Neural progenitor cell (in vitro differentiated cells): Measurements from ENCODE around the gene PPM1A. TPM values are rescaled to one million over a fixed set of nuclear protein-coding genes. Genes with fewer than 3 reads are reported as not detected.

Source experiments
- DNase-seq: peaks from one replicate; pipeline ENCODE4 v3.0.0-alpha.2; 2016; ENCODE audit warnings: low spot score
- H2AFZ ChIP-seq: fragments of 200-600 bp; sonication (generic); replicated peaks from 2 replicates; pipeline ENCODE4 v1.6.1; 2016; ENCODE audit warnings: antibody characterized with exemption
- H3F3A ChIP-seq: fragments of 200-600 bp; sonication (generic); 2 replicates; pipeline ENCODE4 v1.6.1; 2016; ENCODE audit warnings: antibody characterized with exemption, low read depth
- H3K27ac ChIP-seq: fragments of 200-600 bp; sonication (generic); 2 replicates; pipeline ENCODE4 v1.5.1; 2016; ENCODE audit warnings: mild to moderate bottlenecking
- H3K27me3 ChIP-seq: fragments of 200-600 bp; sonication (generic); 2 replicates; pipeline ENCODE4 v1.6.1; 2016; ENCODE audit warnings: mild to moderate bottlenecking, moderate library complexity
- H3K36me3 ChIP-seq: fragments of 200-600 bp; sonication (generic); 2 replicates; pipeline ENCODE4 v1.5.1; 2016
- H3K4me1 ChIP-seq: fragments of 200-600 bp; sonication (generic); 2 replicates; pipeline ENCODE4 v1.6.1; 2016; ENCODE audit warnings: mixed run types
- H3K4me2 ChIP-seq: fragments of 200-600 bp; sonication (generic); 2 replicates; pipeline ENCODE4 v1.6.1; 2016
- H3K4me3 ChIP-seq: fragments of 200-600 bp; sonication (generic); 2 replicates; pipeline ENCODE4 v1.5.1; 2016
- H3K79me2 ChIP-seq: fragments of 200-600 bp; sonication (generic); 2 replicates; pipeline ENCODE4 v1.6.1; 2016; ENCODE audit warnings: low read depth
- H3K9ac ChIP-seq: fragments of 200-600 bp; sonication (generic); 2 replicates; pipeline ENCODE4 v1.6.1; 2016
- H3K9me3 ChIP-seq: fragments of 200-600 bp; sonication (generic); 2 replicates; pipeline ENCODE4 v1.5.1; 2016; ENCODE audit warnings: low read depth
- H4K20me1 ChIP-seq: fragments of 200-600 bp; sonication (generic); 2 replicates; pipeline ENCODE4 v1.6.1; 2016; ENCODE audit warnings: low read depth
- H3K27ac Mint-ChIP-seq: 3 replicates; pipeline ENCODE4 v1.8.0; 2021; ENCODE audit warnings: mixed read lengths
- H3K27me3 Mint-ChIP-seq: 2 replicates; pipeline ENCODE4 v1.8.0; 2022; ENCODE audit warnings: low read depth, mild to moderate bottlenecking, inconsistent platforms, moderate library complexity, mixed read lengths; ENCODE audit not compliant: insufficient read depth
- H3K36me3 Mint-ChIP-seq: 3 replicates; pipeline ENCODE4 v1.8.0; 2021; ENCODE audit warnings: mixed read lengths
- H3K4me1 Mint-ChIP-seq: 3 replicates; pipeline ENCODE4 v1.8.0; 2021; ENCODE audit warnings: mixed read lengths
- H3K4me3 Mint-ChIP-seq: 3 replicates; pipeline ENCODE4 v1.8.0; 2021; ENCODE audit warnings: mild to moderate bottlenecking, moderate library complexity, mixed read lengths
- H3K9me3 Mint-ChIP-seq: 3 replicates; pipeline ENCODE4 v1.8.0; 2020; ENCODE audit warnings: mixed read lengths
- CTCF ChIP-seq: fragments of 200-600 bp; sonication (generic); IDR thresholded peaks from 2 replicates; pipeline ENCODE4 v1.5.1; 2017; ENCODE audit warnings: antibody characterized with exemption, mild to moderate bottlenecking
- EZH2 ChIP-seq: fragments of 200-600 bp; sonication (generic); IDR thresholded peaks from 2 replicates; pipeline ENCODE4 v1.6.1; 2017; ENCODE audit warnings: antibody characterized with exemption, mild to moderate bottlenecking, moderate library complexity
- EZH2phosphoT487 ChIP-seq: fragments of 200-600 bp; sonication (generic); IDR thresholded peaks from 2 replicates; pipeline ENCODE4 v1.6.1; 2017; ENCODE audit warnings: antibody characterized with exemption
- total RNA-seq: library from RNA; depleted of rRNA; stranded (reverse); fragments of >200 nt; gene quantifications from 2 replicates; pipeline ENCODE4 v1.2.3, GENCODE V29; 2015; ENCODE audit warnings: low replicate concordance

PPM1A gene
- total RNA-seq, 1 donor from 2014 or later: 55.0 TPM

GRCh38 chr14:60204843-60205774 lies 43.9 kb upstream of the PPM1A start:
- no peaks in the 10 kb centered on the region for H3K36me3 Mint-ChIP-seq
- H3K27me3 ChIP-seq: no peaks in the 10 kb centered on the region
- H3K4me1 Mint-ChIP-seq: peaks cover 18% of the 10 kb centered on the region
- no peak for TF ChIP-seq CTCF
- no peak for TF ChIP-seq EZH2phosphoT487
- no peak for TF ChIP-seq EZH2
- peak overlapping the region; percentile 68 for H2AFZ ChIP-seq
- H3K9ac ChIP-seq: no peak overlapping the region
- H3K9me3 ChIP-seq: no peaks in the 10 kb centered on the region
- H3K27ac ChIP-seq: no peak overlapping the region
- peak overlapping the region; percentile 25 for H3K4me2 ChIP-seq
- no peaks in the 10 kb centered on the region for H3K36me3 ChIP-seq
- DNase-seq: no peak
- H3K9me3 Mint-ChIP-seq: peaks cover 11% of the 10 kb centered on the region
- H3K4me3 ChIP-seq: no peak overlapping the region
- H3K4me3 Mint-ChIP-seq: no peak overlapping the region
- H3K4me1 ChIP-seq: peaks cover 15% of the 10 kb centered on the region
- H3K27me3 Mint-ChIP-seq: no peaks in the 10 kb centered on the region
- H4K20me1 ChIP-seq: no peaks in the 10 kb centered on the region
- H3K79me2 ChIP-seq: no peaks in the 10 kb centered on the region
- peaks cover 4% of the 10 kb centered on the region for H3F3A ChIP-seq
- H3K27ac Mint-ChIP-seq: no peak overlapping the region

DNA sequence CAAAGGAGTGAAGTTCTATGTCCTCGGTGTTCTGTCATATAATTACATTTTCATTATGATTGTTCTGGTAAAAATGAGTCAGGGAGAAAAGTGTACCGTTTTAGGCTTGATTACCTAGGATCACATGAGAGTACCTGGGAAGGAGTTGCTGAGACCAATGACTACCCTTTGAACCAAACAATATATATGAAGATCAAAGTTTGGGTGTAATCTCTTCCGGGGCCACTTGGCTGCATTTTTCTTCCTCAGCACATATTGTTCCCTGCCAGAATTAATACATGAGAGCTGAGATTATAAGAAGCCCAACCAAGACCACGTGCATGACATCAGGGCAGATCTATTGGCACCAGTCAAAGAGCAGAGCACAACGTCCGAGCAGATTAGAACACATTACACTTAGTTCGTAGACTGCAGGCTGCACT lies 42.8 kb upstream of the PPM1A start:
- Mint-ChIP-seq H3K4me3 (no peak overlapping the region), H3K4me1 (peaks cover 30% of the 10 kb centered on the region), H3K9me3 (peaks cover 4% of the 10 kb centered on the region), H3K36me3 (no peaks in the 10 kb centered on the region), H3K27ac (no peak overlapping the region), H3K27me3 (peaks cover 2% of the 10 kb centered on the region)
- no peaks in the 10 kb centered on the region for H3K9me3 ChIP-seq
- peaks cover 25% of the 10 kb centered on the region for H3K4me1 ChIP-seq
- TF ChIP-seq CTCF (no peak), EZH2phosphoT487 (no peak)
- no peak overlapping the region for H3K4me3 ChIP-seq
- no peaks in the 10 kb centered on the region for H3K79me2 ChIP-seq
- H3F3A ChIP-seq: peaks cover 7% of the 10 kb centered on the region
- H4K20me1 ChIP-seq: no peaks in the 10 kb centered on the region
- no peak overlapping the region for H3K4me2 ChIP-seq
- H3K9ac ChIP-seq: no peak overlapping the region
- H3K36me3 ChIP-seq: no peaks in the 10 kb centered on the region
- DNase-seq: no peak
- no peak overlapping the region for H2AFZ ChIP-seq
- no peak overlapping the region for H3K27ac ChIP-seq
- H3K27me3 ChIP-seq: no peaks in the 10 kb centered on the region

DNA sequence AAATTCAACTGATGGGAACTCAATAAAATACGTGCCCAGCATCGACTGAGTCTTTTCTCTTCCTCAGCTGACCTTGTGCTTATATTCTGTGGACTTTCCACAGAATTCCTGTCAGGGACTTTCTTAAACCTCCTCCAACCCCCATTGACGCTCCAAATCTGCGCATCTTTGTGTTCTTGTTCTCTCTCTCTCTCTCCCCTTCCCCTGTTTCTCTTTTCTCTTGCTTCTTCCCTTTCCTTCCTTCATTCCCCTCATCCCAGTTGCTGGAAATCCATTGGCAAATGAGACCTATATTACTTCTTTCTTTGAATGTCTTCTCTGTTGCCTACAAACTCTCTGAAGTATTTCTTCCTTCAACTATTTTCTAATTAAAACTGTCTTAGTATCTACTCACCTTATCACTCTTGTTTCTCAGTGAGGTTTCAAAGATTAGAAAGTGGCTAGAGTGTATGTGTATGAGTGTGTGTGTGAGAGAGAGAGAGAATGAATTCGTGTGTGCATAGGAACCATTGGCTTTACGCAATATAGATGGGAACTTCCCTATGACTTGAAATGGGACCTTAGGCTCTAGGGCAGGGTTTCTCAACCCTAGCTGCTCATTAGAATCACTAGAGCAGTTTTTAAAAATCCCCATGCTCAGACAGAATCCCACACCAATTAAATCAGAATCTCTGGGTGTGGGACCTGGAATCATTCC lies 42.0 kb upstream of the PPM1A start:
- no peak for DNase-seq
- no peak overlapping the region for H3K4me2 ChIP-seq
- H3K4me3 Mint-ChIP-seq: no peak overlapping the region
- H3K27me3 Mint-ChIP-seq: peaks cover 2% of the 10 kb centered on the region
- no peak overlapping the region for H3K27ac Mint-ChIP-seq
- H3K9ac ChIP-seq: no peak overlapping the region
- no peak for TF ChIP-seq CTCF
- no peak for TF ChIP-seq EZH2
- no peak for TF ChIP-seq EZH2phosphoT487
- H3K36me3 Mint-ChIP-seq: no peaks in the 10 kb centered on the region
- no peaks in the 10 kb centered on the region for H3K27me3 ChIP-seq
- H3F3A ChIP-seq: peaks cover 7% of the 10 kb centered on the region
- no peaks in the 10 kb centered on the region for H4K20me1 ChIP-seq
- no peak overlapping the region for H3K27ac ChIP-seq
- H3K4me3 ChIP-seq: no peak overlapping the region
- H2AFZ ChIP-seq: no peak overlapping the region
- no peaks in the 10 kb centered on the region for H3K9me3 ChIP-seq
- no peaks in the 10 kb centered on the region for H3K79me2 ChIP-seq
- no peaks in the 10 kb centered on the region for H3K9me3 Mint-ChIP-seq
- peaks cover 34% of the 10 kb centered on the region for H3K4me1 Mint-ChIP-seq
- H3K4me1 ChIP-seq: peaks cover 28% of the 10 kb centered on the region
- no peaks in the 10 kb centered on the region for H3K36me3 ChIP-seq
